NCI-H460 (cell line): Measurements from ENCODE around the gene POU6F1. TPM values are rescaled to one million over a fixed set of nuclear protein-coding genes. Genes with fewer than 3 reads are reported as not detected.

ENCODE experiments used
- DNase-seq: peaks from one replicate; pipeline ENCODE4 v3.0.0-alpha.2; 2016; ENCODE audit warnings: low read depth; ENCODE audit errors: extremely low read depth
- small RNA-seq, 2 experiments: library from RNA; depleted of rRNA; stranded (forward); fragments of <200 nt; gene quantifications; one replicate each; pipeline ENCODE3, GENCODE V24; 2014
- total RNA-seq: library from RNA; depleted of rRNA; stranded (reverse); fragments of >200 nt; shearing (Covaris generic); gene quantifications from 2 replicates; pipeline ENCODE4 v1.2.3, GENCODE V29; 2014; rRNA removed

POU6F1 gene
- total RNA-seq, 1 experiment from 2014 or later, result 4.7 TPM

DNA sequence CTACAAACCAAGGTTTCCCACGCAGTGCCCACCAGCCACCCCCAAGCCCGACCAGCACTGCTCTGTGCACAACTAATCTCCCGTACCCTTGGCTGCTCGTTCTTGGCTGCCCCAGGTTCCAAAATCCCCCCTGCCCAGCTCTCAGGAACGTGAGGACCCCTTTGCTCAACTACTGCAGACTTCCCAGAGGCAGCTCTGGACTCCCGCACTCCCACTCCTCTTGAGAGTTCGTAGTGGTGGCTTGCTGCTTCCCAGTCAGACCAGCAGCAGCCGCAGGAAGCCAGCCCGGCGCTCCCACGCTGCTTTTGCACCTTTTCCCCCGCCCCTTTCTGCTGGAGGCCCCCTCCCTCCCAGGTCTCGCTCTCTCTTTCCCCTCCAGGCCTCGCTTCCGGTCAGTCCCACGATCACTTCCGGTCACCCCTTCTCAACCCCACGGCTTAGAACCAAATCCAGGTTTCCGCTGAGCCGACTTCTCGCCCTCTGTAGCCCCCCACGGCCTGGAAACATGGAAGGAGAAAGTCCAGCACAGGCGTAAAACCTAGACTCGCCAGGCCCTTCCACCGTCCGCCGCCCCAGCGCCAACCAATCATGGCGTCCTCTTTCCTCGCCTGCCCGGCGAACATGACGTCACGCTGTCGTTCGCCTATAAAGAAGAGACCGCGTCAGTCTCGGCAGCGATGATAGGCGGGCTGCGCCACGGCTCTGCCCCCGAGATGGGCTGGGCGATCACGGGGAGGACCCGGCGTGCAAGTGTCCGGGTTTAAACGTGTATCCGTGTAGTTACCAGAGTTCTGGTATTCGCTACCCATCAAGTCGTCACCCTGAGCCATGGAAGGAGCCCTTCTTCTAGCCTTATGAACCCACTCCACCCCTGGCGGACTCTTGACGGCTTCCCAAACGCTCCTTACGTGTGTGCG is 45.1 kb downstream of the POU6F1 start, which contains the start of gene TFCP2:
Gene TFCP2 (minus strand): TSS at position 621 of the 917 bp plus-strand sequence. CDS start 713 bp downstream, outside the sequence.
- DNase-seq, result peak; percentile 96

GRCh38 chr12:51171884-51172514 is 45.9 kb downstream of the POU6F1 start:
- DNase-seq, result no peak

DNA sequence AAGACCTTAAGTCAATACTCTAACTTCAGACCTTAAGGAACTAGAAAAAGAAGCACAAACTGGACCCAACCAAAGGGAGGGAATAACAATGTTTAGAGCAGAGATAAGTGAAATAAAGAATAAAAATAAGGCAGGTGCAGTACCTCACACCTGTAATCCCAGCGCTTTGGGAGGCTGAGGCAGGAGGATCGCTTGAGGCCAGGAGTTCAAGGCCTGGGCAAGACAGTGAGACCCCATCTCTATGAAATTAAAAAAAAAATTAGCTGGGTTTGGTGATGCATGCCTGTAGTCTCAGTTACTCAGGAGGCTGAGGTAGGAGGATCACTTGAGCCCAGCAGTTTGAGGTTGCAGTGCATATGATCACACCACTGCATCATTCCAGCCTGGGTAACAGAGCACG is 54.1 kb downstream of the POU6F1 start:
- no peak for DNase-seq

DNA sequence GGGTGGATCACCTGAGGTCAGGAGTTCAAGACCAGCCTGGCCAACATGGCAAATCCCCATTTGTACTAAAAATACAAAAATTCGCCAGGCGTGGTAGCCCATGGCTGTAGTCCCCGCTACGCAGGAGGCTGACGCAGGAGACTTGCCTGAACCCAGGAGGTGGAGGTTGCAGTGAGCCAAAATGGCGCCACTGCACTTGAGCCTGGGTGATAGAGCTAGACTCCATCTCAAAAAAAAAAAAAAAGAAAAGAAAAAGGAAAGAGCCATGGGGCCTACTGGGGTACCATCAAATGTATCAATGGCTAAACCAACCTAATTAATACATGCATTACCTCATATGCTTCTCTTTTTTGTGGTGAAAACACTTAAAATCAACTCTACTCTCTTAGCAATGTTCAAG is 55.6 kb downstream of the POU6F1 start:
- no peak for DNase-seq

DNA sequence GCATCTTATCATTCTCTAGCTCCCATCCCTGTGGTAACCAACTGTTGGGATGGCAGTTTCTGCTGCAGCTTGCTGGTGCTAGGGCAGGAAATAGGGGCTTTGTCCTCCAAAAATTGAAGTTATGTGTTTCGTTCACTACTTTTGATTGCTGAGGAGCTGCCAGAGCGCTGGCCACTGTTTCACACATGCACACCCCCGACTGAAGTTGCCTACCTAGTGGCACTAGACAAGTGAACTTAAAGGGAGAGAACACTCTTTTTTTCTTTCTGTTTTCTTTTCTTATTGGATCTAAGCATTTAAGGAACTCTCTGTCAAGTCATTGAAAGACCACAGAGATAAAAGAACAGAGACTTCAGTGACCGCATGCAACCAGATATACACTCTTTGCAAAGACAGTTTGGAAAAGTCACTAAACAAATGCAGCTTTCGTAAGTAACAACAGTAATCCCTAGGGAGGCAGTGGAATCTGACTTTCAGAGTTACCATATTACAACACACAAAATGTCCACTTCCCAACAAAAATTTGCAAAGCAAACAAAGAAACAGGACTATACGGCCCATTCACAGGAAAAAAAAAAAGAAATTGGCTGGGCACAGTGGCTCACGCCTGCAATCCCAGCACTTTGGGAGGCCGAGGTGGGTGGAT is 56.9 kb downstream of the POU6F1 start:
- no peak for DNase-seq

DNA sequence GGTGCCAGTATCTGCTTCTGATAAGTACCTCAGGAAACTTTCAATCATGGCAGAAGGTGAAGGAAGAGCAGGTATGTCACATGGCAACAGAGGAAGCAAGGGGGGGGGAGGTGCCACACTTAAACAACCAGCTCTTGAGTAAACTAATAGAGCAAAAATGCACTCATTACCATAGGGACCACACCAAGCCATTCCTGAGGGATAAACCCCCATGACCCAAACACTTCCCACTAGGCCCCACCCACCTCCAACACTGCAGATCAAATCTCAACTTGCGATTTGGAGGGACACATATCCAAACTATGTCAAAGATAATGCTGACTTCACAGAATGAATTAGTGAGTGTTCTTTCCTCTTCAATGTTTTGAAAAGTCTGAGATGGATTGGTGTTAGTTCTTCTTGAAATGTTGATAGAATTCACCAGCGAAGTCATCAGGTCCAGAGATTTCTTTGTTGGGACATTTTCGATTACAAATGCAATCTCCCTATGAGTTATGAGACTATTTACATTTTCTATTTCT is 61.6 kb downstream of the POU6F1 start:
- no peak for DNase-seq

- no peak for DNase-seq
Observed at GRCh38 chr12:51152953-51153352, 64.9 kb downstream of the POU6F1 start.

- no peak for DNase-seq
Observed at GRCh38 chr12:51150777-51151176, 67.1 kb downstream of the POU6F1 start.

DNA sequence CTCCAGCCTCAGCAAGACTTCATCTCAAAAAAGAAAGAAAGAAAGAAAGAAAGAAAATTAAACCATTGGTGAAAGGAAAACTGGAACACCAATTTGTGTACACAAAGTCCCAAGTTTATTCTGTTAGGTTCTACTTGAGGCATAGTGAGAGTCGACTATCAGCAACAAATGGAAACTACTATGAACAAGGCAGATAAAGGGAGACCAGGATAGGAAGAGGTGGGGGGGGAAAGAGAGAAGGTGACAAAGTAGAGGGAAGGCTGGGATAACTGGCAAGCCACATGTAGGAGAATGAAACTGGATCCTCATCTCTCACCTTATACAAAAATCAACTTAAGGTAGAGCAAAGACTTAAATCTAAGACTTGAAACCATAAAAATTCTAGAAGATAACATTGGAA is 70.6 kb downstream of the POU6F1 start:
- no peak for DNase-seq

GRCh38 chr12:51139292-51139844 is 78.5 kb downstream of the POU6F1 start:
- DNase-seq, result no peak

Small RNAs within 50 kb of the gene (small RNA-seq; reads per million reads assigned to genes)
- 0 reads per million in 2 experiments for gene RF00019
- gene RNU6-199P, result 0 to 0.06 reads per million in 2 experiments

Other genes starting within 250 kb of the POU6F1 start
- gene SLC11A2, start 191.7 kb downstream of the POU6F1 start, total RNA-seq, result 37.5 and 54.2 TPM in 2 replicates
- 63.0 and 72.1 TPM in 2 replicates for gene LETMD1, start 169.7 kb downstream of the POU6F1 start, total RNA-seq
- gene CSRNP2, start 134.5 kb downstream of the POU6F1 start, total RNA-seq, result 17.4 and 20.6 TPM in 2 replicates
- 10.2 and 13.7 TPM in 2 replicates for gene TFCP2, start 44.9 kb downstream of the POU6F1 start, total RNA-seq
- gene DAZAP2, start 20.8 kb upstream of the POU6F1 start, total RNA-seq, result 329 TPM in 2 replicates
- 12.3 TPM in 2 replicates for gene SMAGP, start 52.4 kb upstream of the POU6F1 start, total RNA-seq
- not detected in 2 replicates for gene BIN2, start 106.1 kb upstream of the POU6F1 start, total RNA-seq
- not detected in 2 replicates for gene CELA1, start 128.6 kb upstream of the POU6F1 start, total RNA-seq
- gene GALNT6, start 173.3 kb upstream of the POU6F1 start, total RNA-seq, result not detected in 2 replicates
- gene SLC4A8, start 206.8 kb upstream of the POU6F1 start, total RNA-seq, result 0.29 and 0.35 TPM in 2 replicates